ENCODE data around the gene KCNE4. TPM values are rescaled to one million over a fixed set of nuclear protein-coding genes. Genes with fewer than 3 reads are reported as not detected.

Gene KCNE4
- polyA plus RNA-seq (2012; ENCODE audit: missing spikeins), result not detected

DNA sequence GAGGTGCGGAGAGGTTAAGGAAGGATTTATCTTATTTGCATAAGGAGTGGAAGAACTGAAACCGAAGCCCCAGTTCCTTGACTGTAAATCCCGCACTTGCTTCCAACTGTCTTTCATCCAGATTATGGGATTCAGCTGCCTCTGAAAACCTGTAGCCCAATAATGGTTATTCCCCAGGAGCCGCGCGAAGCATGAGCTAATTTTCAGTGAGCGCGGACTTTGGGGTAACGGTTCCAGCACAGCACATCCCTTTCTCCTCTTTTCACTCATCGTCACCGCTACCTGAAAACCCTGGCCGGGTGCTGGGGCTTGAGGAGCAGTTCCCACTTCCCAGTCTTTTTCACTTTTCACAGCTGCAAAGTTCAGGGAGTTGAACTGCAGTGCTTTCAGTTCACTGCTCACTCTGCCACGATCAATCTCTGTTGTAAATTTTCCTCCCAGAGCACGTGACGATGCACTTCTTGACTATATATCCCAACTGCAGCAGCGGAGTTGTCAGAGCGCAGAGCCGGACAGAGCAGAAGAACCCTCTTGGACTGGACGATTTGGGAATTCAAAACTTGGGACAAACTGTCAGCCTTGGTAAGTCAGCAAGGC, at the start of gene KCNE4:
TSS of gene KCNE4 (plus strand) at position 498 of the 597 bp plus-strand sequence. CDS start 641 bp downstream, outside the sequence.
- FAIRE-seq (no peak), DNase-seq (ENCODE audit: insufficient read length) (no peak)
- TF ChIP-seq POLR2AphosphoS5 (IDR thresholded peaks at IDR 0.05; ENCODE audit: low read depth, low read length) (no peak), POLR2A (IDR thresholded peaks at IDR 0.05; ENCODE audit: low read depth, low read length) (no peak), TAF1 (IDR thresholded peaks at IDR 0.05; ENCODE audit: borderline replicate concordance, low read depth, low read length) (no peak)

DNA sequence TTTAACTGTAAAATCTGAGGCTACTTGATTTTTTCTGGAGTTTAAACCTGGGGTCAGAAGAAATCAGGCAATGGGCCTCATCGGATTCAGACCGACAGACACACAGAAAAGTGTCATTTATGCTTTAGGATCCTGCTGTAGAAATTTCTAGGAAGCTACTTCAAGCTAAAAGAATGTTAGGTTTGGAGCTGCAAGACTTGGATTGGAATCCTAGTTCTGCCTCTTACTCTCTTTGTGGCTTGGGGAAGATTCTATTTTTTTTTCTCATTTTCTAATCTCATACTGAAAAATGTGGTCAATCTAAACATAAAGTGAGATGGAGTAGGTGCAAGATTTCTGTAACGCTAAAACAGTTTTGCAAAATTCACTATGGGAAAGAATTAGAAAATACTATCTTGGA, 48.8 kb upstream of the KCNE4 start:
- no peak for DNase-seq (ENCODE audit: insufficient read length)
- TF ChIP-seq POLR2A (IDR thresholded peaks at IDR 0.05; ENCODE audit: low read depth, low read length) (no peak), TAF1 (IDR thresholded peaks at IDR 0.05; ENCODE audit: borderline replicate concordance, low read depth, low read length) (no peak), POLR2AphosphoS5 (IDR thresholded peaks at IDR 0.05; ENCODE audit: low read depth, low read length) (no peak)
- FAIRE-seq, result no peak

DNA sequence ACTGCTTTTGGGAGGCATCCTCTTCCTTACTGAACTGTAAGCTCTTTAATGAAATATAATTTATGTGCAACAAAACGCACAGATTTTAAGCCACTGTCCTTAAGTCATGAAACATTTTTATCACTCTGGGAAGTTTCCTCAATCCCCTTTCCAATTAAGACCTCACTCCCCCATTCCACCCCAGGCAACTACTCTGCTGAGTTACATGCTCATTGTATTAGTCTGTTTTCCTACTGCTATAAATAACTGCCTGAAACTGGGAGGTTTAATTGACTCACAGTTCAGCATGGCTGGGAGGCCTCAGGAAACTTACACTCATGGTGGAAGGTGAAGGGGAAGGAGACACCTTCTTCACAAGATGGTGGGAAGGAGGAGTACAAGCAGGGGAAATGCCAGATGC, 46.5 kb upstream of the KCNE4 start:
- DNase-seq (ENCODE audit: insufficient read length) (no peak), FAIRE-seq (no peak)
- TF ChIP-seq POLR2A (IDR thresholded peaks at IDR 0.05; ENCODE audit: low read depth, low read length), result no peak
- no peak for TF ChIP-seq TAF1 (IDR thresholded peaks at IDR 0.05; ENCODE audit: borderline replicate concordance, low read depth, low read length)
- TF ChIP-seq POLR2AphosphoS5 (IDR thresholded peaks at IDR 0.05; ENCODE audit: low read depth, low read length), result no peak

GRCh38 chr2:223007531-223007930, 44.5 kb upstream of the KCNE4 start:
- FAIRE-seq (no peak), DNase-seq (ENCODE audit: insufficient read length) (no peak)
- no peak for TF ChIP-seq TAF1 (IDR thresholded peaks at IDR 0.05; ENCODE audit: borderline replicate concordance, low read depth, low read length)
- TF ChIP-seq POLR2AphosphoS5 (IDR thresholded peaks at IDR 0.05; ENCODE audit: low read depth, low read length), result no peak
- TF ChIP-seq POLR2A (IDR thresholded peaks at IDR 0.05; ENCODE audit: low read depth, low read length), result no peak

DNA sequence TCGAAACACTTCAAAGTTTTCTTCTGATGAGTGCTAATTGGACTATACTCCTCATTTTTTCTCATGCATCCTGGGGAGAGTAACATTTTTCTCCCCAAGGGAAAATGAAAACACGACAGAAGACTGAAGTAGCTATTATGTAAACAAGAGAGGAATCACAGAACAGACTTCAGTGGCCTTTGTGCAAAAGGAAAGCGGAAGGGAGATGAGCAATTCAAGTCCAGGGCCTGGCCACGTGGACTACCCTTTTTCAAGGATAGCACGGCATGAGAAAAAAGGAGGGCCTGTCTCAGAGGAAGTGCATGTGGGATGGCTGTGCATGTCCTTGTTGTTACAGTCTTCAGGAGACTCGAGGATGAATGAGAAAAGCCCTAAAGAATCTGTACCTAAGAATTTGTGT, 43.8 kb upstream of the KCNE4 start:
- FAIRE-seq (no peak), DNase-seq (ENCODE audit: insufficient read length) (no peak)
- TF ChIP-seq POLR2AphosphoS5 (IDR thresholded peaks at IDR 0.05; ENCODE audit: low read depth, low read length) (no peak), POLR2A (IDR thresholded peaks at IDR 0.05; ENCODE audit: low read depth, low read length) (no peak), TAF1 (IDR thresholded peaks at IDR 0.05; ENCODE audit: borderline replicate concordance, low read depth, low read length) (no peak)

- TF ChIP-seq POLR2AphosphoS5 (IDR thresholded peaks at IDR 0.05; ENCODE audit: low read depth, low read length), result no peak
- no peak for TF ChIP-seq TAF1 (IDR thresholded peaks at IDR 0.05; ENCODE audit: borderline replicate concordance, low read depth, low read length)
- TF ChIP-seq POLR2A (IDR thresholded peaks at IDR 0.05; ENCODE audit: low read depth, low read length), result no peak
- FAIRE-seq, result no peak
- no peak for DNase-seq (ENCODE audit: insufficient read length)
Observed at GRCh38 chr2:223008956-223009355, 43.0 kb upstream of the KCNE4 start.

DNA sequence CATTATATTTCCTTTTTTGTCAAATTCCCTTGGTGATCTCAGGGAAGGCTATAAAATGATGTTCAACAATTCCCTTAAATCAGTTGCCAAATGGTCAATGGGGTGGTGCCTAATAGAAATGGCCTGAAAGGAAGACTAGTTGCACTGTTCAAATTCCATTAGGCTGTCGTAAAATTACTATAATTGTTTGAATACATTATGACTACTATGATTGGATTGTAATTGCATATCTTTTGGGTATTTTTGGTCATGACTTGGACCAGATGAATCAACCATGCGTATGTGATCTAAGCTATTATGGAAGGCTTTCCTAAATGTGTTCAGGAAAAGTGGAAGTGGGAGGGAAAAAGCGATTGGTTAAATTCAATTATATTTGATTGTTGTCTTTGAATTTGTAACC, 41.3 kb upstream of the KCNE4 start:
- no peak for TF ChIP-seq POLR2A (IDR thresholded peaks at IDR 0.05; ENCODE audit: low read depth, low read length)
- no peak for TF ChIP-seq POLR2AphosphoS5 (IDR thresholded peaks at IDR 0.05; ENCODE audit: low read depth, low read length)
- TF ChIP-seq TAF1 (IDR thresholded peaks at IDR 0.05; ENCODE audit: borderline replicate concordance, low read depth, low read length), result no peak
- no peak for DNase-seq (ENCODE audit: insufficient read length)
- FAIRE-seq, result no peak

DNA sequence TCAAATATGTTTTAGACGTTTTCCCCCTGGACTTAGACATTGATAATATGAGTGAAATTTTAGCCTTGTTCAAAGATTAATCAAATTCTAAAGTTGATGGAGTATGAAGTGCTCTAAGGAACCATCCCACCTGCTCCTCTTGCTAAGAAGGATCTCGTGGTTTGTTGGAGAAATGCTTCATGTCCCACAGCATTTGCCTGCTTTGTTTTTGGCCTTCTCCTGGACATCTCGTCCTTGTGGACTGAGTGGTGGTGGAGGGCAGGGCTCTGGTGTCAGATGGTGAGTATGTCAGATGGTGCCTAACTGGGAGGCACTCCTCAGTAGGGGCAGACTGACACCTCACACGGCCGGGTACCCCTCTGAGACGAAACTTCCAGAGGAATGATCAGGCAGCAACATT, 39.7 kb upstream of the KCNE4 start:
- TF ChIP-seq POLR2A (IDR thresholded peaks at IDR 0.05; ENCODE audit: low read depth, low read length) (no peak), POLR2AphosphoS5 (IDR thresholded peaks at IDR 0.05; ENCODE audit: low read depth, low read length) (no peak), TAF1 (IDR thresholded peaks at IDR 0.05; ENCODE audit: borderline replicate concordance, low read depth, low read length) (no peak)
- FAIRE-seq (no peak), DNase-seq (ENCODE audit: insufficient read length) (no peak)

DNA sequence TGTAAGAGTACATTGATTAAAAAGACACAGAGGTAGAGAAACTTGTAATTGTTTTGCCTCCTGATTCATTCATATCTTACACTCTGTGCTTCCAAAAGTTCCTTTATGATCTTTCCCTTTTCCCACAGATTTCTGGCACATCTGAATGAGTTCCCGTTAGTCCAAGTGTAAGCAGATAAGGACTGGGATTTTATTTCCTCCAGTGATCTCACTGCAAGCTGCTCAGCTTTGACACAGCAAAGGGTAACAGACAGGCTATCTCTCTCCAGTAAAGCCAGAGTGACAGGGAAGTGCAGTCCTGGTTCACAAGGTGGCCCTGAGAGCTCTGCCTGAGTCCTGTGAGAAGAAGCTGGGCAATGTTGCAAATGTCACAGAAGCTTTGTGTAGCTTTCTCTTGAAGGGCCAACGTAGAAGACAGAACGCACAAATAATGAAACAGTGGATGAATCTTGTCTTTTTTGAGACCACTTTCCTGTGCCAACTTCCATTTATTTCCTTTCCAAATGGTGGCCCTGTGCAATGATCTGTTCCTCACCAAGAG, 32.5 kb upstream of the KCNE4 start:
- DNase-seq (ENCODE audit: insufficient read length) (no peak), FAIRE-seq (peak; percentile 24)
- TF ChIP-seq POLR2AphosphoS5 (IDR thresholded peaks at IDR 0.05; ENCODE audit: low read depth, low read length) (no peak), POLR2A (IDR thresholded peaks at IDR 0.05; ENCODE audit: low read depth, low read length) (no peak), TAF1 (IDR thresholded peaks at IDR 0.05; ENCODE audit: borderline replicate concordance, low read depth, low read length) (no peak)

DNA sequence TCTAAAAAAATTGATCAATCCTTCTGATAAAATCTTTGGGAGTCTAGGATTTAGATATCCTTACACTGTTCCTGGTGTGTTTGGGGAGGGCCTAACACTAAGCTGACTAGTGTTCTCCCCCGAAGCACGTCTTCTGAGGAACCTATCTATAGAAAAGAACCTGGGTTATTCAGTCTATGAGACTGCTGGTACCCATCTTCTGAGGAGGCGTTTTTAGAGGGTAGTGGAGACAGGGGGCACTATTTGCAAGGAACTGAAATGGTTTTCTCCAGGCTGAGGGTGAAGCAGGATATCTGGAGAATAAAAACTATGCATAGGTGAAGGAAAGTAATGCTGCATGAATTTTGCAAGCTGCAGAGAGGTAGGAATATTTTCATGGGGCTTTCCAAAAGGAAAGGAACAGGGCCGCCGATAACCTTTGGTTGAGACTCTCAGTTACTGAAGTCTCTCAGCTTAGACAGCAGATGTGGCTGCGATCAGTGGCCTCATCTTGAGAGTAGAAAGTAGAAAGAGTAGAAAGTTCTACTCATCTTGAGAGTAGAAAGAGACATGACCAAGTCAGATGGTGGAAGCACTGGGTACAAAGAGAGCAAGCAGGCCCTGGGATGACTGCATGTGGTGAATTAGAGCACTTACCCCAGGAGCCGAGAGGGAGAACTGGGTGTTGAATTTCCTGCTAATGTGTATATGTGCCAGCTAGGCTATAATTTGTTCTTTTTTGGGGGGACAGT, 31.8 kb upstream of the KCNE4 start:
- FAIRE-seq, result peak; percentile 33
- TF ChIP-seq POLR2A (IDR thresholded peaks at IDR 0.05; ENCODE audit: low read depth, low read length) (no peak), TAF1 (IDR thresholded peaks at IDR 0.05; ENCODE audit: borderline replicate concordance, low read depth, low read length) (no peak), POLR2AphosphoS5 (IDR thresholded peaks at IDR 0.05; ENCODE audit: low read depth, low read length) (no peak)
- no peak for DNase-seq (ENCODE audit: insufficient read length)

GRCh38 chr2:223020971-223021675, 30.9 kb upstream of the KCNE4 start:
- no peak for FAIRE-seq
- TF ChIP-seq POLR2AphosphoS5 (IDR thresholded peaks at IDR 0.05; ENCODE audit: low read depth, low read length), result no peak
- no peak for TF ChIP-seq POLR2A (IDR thresholded peaks at IDR 0.05; ENCODE audit: low read depth, low read length)
- no peak for TF ChIP-seq TAF1 (IDR thresholded peaks at IDR 0.05; ENCODE audit: borderline replicate concordance, low read depth, low read length)
- DNase-seq (ENCODE audit: insufficient read length), result no peak

All from GM12892 (cell line).